ENCODE measurements around the gene PCARE. TPM values are rescaled to one million over a fixed set of nuclear protein-coding genes. Genes with fewer than 3 reads are reported as not detected.

Gene PCARE
- polyA plus RNA-seq (2012; ENCODE audit: insufficient read depth, insufficient read length, low read depth): not detected

DNA sequence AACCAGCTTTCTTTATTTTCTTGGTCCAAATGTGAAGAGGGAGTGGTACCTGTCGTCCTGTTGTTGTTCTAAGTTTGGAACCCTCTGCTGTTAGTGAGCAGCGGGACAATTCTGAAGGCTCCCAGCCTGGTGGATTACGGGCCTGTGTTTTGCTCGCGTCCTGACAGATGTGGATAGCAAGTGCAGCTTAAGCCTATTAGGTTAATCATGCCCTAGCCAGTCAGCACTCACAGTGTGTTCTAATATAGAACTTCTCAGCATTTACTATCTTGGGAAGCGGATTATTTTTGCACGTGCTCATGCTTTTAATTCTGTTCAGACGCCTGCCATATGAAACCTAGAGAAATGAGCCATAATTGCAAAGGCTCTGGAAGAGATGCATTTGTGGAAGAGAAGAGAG, at the start of gene PCARE:
Gene PCARE (minus strand): TSS at position 113 of the 400 bp plus-strand sequence. CDS start 262 bp downstream, outside the sequence.
- H3K9me3 ChIP-seq: no peaks in the 10 kb centered on the region
- H3K36me3 ChIP-seq: no peaks in the 10 kb centered on the region
- H3K4me1 ChIP-seq: peaks cover 5% of the 10 kb centered on the region; the same call in 1 of the 2 replicates
- H3K27me3 ChIP-seq: no peaks in the 10 kb centered on the region
- no peak for DNase-seq
- no peak within 1 kb of the TSS for H3K4me3 ChIP-seq (ENCODE audit: low read depth, low read length)
- no peak for TF ChIP-seq CTCF (IDR thresholded peaks at IDR 0.05; ENCODE audit: low read depth, low read length)

DNA sequence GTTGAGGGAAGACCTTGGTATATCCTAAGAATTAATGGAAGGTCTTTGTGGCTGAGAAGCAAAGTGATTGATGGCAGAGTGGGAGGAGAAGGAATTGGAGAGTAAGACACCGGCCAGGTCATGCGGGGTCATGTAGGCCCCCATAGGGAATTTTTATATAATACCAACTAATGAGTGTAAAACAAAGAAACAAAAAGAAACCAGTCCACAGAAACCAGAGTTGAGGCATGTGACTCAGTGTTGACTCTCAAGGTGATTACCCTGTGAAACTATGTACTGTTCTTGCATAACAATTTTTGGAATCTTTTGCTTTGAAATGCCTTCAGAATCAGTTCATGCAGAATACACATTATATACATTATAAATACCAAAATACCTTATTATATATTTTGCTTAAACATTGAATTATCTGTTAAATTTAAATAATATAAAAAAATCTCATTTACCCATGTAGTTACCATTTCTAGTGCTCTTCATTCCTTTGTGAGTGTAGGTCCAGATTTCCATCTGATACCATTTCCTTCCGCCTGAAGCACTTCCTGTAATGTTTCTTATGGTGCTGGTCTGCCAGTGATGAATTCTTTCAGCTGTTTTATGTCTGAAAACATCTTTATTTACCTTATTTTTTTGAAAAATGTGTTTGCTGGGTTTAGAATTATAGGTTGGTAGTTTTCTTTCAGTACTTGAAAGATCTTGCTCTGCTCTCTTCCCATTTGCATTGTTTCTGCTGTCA, 49.5 kb upstream of the PCARE start:
- Histone ChIP-seq H3K27me3 (no peaks in the 10 kb centered on the region), H3K36me3 (no peaks in the 10 kb centered on the region), H3K9me3 (no peaks in the 10 kb centered on the region), H3K4me1 (peaks cover 1% of the 10 kb centered on the region), H3K4me3 (ENCODE audit: low read depth, low read length) (no peak overlapping the region)
- no peak for TF ChIP-seq CTCF (IDR thresholded peaks at IDR 0.05; ENCODE audit: low read depth, low read length)
- DNase-seq: no peak

DNA sequence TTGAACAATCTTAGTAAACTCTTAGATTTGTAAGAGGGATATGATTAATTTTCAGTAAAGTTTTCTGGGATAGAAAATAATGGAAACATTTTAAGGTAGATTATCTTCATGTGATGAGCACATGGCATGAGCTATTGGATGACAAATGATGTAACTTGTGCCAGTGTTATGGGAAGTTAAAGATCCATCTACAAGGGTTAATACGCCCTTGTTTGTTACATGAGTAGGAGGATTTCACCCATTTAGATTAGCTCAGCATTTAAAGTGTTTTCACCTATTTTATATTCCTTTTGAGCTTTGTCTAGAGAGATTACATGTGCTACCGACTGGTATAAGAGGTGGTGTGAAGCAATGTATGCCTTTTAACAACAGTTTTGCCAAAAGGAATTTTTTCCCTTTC, 46.5 kb upstream of the PCARE start:
- no peaks in the 10 kb centered on the region for H3K27me3 ChIP-seq
- H3K4me3 ChIP-seq (ENCODE audit: low read depth, low read length): no peak overlapping the region
- H3K36me3 ChIP-seq: no peaks in the 10 kb centered on the region
- no peak for TF ChIP-seq CTCF (IDR thresholded peaks at IDR 0.05; ENCODE audit: low read depth, low read length)
- no peak for DNase-seq
- peaks cover 9% of the 10 kb centered on the region; the same call in 1 of the 2 replicates for H3K4me1 ChIP-seq
- H3K9me3 ChIP-seq: no peaks in the 10 kb centered on the region

DNA sequence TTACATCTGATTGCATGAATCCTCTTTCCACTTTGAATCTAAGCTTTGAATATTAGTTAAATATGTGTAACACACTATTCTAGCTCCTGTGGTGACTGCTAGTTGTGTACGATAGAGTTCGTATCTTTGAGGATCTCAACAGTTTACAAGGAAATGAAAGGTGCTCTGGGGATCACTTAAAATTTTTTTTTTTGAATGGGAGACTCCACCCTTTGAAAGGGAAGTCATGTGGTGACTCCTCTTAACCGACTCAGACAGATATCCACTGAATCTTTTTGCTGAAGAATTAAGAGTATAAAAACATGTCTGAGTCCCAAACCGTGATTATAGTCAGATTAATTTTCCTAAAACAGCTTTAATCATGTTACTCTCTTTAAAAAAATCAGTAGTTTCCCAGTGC, 44.9 kb upstream of the PCARE start:
- no peaks in the 10 kb centered on the region for H3K27me3 ChIP-seq
- DNase-seq: no peak
- TF ChIP-seq CTCF (IDR thresholded peaks at IDR 0.05; ENCODE audit: low read depth, low read length): no peak
- H3K9me3 ChIP-seq: no peaks in the 10 kb centered on the region
- no peaks in the 10 kb centered on the region for H3K36me3 ChIP-seq
- peaks cover 15% of the 10 kb centered on the region for H3K4me1 ChIP-seq
- H3K4me3 ChIP-seq (ENCODE audit: low read depth, low read length): no peak overlapping the region

DNA sequence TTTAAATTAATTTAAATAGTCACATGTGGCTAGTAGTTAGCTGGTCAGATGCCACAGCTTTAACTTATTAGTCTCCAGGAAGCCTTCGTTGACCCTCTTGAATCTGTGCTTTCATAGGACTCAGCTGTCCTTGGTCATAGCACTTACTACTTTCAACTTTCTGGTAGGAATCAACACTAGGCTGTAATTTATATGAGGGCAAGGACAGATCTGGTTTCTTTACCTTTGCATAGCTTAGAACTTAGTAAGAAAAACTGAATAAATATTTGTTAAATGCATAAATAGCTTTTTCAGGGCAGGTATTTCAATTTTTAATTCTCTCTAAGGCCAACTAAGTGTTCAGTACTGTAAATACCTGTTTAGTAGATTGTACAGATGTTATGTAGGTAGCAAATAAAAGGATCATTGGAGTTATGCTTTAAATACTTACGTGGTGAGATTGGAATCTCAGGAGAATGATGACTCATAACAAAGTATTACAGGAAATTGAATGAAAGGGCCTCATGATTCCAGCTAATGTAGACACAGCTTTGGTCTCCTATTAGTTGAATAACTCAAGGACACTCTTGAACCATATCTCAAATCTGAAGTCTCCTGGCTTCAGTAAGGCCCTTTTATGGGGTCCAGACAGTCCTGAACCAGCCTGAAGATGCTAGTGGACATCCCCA, 43.4 kb upstream of the PCARE start:
- no peak for DNase-seq
- Histone ChIP-seq H3K36me3 (no peaks in the 10 kb centered on the region), H3K9me3 (no peaks in the 10 kb centered on the region), H3K4me1 (peaks cover 28% of the 10 kb centered on the region), H3K27me3 (no peaks in the 10 kb centered on the region), H3K4me3 (ENCODE audit: low read depth, low read length) (no peak overlapping the region)
- no peak for TF ChIP-seq CTCF (IDR thresholded peaks at IDR 0.05; ENCODE audit: low read depth, low read length)
